LNCAP (cell line): ENCODE measurements around the gene CRYBG2.

Source experiments
- TF ChIP-seq, protein P1 (sequence below): fragments of 450-650 bp; IDR thresholded peaks from 2 replicates; pipeline ENCODE4 v1.5.1; 2017; ENCODE audit warnings: mild to moderate bottlenecking

Gene CRYBG2

DNA sequence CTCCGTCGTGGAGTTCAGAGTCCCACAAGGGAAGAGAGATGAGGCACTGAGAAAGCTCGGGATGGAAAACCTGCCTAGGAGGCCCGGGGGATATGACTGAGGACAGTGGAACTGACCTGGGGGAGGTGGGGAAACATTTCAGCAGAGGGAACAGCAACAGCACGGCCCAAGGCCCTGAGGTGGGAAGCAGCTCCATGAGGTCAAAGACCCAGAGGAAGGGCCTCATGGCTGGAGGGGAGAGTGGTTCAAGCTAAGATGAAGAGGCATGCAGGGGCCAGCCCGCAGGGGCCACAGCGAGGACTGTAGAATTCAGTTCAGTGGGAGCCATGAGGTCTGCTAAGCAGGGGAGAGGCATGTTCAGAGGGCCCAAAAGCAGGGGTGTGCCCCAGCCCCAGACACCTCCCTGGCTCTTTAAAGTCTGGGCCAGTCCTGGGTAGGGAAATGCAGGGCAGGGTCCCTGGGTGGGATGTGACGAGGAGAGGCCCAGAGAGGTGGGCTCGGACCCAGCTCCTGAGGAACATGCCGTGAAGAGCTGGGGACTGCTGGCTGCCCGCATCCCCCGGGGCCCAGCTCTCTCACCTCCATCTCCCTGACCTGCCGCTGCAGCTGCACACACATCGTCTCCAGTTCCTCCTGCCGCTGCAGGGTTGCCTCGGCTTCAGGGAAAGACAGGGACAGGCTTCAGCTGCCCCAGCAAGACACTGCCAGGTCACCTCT is 57.4 kb downstream of the CRYBG2 start:
- TF ChIP-seq, protein P1, sequence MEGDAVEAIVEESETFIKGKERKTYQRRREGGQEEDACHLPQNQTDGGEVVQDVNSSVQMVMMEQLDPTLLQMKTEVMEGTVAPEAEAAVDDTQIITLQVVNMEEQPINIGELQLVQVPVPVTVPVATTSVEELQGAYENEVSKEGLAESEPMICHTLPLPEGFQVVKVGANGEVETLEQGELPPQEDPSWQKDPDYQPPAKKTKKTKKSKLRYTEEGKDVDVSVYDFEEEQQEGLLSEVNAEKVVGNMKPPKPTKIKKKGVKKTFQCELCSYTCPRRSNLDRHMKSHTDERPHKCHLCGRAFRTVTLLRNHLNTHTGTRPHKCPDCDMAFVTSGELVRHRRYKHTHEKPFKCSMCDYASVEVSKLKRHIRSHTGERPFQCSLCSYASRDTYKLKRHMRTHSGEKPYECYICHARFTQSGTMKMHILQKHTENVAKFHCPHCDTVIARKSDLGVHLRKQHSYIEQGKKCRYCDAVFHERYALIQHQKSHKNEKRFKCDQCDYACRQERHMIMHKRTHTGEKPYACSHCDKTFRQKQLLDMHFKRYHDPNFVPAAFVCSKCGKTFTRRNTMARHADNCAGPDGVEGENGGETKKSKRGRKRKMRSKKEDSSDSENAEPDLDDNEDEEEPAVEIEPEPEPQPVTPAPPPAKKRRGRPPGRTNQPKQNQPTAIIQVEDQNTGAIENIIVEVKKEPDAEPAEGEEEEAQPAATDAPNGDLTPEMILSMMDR: no peak

DNA sequence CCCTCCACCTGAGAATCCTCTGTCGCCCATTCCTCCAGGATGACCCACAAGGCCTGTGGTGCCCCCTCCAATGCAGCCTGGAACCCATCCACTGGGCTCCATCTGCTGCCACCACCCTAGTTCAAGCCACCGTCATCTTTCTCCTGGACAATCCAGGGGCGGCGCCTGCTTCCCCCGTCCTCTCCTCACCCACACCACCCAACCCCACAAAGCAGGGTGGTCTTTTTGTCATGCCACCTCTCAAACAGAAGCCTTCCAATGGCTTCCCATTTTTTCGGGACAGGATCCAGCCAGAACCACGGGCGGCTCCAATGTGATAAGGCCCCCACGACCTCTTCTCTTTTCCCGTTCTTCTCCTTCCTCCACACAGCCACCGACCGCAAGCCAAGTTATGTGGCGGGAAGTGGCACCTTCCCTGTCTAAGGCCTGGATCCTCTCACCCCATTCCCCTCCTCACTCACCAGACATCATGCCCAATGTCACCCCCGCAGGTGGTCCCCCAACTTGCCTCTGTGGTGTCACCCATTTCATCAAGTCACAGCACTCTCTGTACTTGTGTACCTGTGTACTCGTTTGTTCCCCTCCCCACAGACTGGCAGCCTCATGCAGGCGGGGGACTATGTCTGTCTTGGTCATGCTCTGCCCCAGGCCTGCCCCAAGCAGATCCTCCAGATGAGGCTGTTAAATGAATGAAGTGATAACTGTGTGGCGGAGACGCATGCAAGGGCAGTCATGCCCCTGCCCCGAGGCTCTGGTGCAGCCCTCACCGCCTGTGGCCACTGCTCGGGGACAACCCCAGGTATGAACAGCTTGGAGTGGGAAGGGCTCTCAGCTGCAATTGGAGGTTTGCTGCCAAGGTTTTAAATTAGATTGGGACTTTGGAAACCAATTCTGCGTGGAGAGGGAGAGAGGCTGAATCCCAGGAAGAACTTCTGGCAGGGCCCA is 58.5 kb downstream of the CRYBG2 start:
- TF ChIP-seq, protein P1: no peak

DNA sequence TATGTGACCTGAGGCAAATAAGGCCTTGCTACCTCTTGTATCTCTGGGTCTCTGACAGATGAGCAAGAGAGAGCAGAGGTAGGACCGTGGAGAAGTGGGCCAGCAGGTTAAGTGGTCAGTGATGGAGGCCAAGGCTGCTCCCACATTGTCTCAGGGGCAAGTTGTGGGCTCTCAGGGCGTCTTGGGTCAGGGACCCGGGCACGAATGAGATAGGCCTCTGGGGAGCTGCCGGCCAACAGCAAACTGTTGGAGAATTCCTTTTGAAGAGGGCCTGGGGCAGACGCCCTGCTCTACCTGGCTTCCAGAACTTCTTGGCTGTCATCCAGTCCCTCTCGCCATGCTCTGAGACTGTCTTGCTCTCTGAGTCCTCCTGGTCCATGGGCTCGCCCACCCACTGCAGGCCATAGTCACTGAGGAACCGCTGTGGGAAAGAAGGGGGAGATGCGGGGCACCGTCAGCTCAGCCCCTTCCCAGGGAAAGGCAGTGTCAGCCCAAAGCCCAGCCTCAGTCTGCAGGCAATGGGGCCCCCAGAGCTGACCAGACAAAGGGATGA is 59.9 kb downstream of the CRYBG2 start:
- TF ChIP-seq, protein P1: no peak

DNA sequence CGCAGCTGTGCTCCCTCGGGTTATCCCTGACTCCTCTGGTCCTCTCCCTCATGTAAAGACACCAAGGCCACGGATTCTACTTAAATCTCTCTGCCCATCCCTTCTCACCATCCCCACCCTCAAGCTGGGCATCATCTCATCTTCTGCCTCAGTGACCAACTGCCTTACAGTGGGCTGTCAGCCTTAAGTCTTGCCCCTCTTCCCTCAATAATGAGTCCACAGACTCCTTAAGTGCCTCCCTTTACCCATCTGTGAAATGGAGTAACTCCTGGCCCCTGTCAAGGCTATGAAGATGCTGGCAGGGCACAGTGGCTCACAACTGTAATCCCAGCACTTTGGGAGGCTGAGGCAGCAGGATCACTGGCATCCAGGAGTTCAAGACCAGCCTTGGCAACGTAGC is 62.0 kb downstream of the CRYBG2 start:
- TF ChIP-seq, protein P1: no peak

DNA sequence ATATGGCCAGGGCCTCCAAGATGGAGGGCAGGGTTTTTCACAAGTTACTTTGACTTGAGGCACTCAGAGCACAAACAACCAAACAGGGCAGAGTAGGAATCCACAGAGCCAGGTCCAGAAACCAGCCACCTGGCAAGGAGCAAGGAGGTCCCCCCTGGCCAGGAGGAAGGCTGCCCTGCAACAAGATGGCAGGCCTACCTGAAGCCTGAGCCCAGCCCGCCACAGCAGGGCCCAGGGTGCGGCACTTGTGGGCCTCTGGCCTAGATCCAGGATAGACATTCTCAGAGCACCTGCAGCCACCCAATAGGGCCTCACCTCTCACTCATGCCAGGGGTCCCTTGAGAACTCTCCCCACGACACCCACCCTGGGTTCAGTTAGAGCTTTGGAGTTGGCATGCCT is 62.5 kb downstream of the CRYBG2 start:
- TF ChIP-seq, protein P1: no peak

DNA sequence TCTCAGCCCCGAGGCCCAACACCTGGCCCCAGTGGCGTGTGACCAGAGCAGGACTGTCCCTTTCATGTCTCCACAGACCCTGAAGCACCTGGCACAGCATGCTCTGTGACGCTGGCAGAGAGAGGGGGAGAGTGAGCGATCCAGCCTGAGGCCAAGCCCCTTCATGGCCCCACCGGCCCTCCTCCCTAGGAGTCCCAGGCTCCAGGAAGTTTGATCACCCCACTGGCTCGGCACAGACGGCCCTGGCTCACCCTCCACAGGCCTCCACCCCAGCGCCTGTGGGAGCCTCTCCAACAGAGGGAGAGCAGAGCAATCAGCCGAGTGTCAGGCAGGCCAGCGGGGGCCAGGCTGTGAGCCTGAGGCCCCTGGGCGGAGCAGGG is 63.1 kb downstream of the CRYBG2 start:
- TF ChIP-seq, protein P1: no peak

DNA sequence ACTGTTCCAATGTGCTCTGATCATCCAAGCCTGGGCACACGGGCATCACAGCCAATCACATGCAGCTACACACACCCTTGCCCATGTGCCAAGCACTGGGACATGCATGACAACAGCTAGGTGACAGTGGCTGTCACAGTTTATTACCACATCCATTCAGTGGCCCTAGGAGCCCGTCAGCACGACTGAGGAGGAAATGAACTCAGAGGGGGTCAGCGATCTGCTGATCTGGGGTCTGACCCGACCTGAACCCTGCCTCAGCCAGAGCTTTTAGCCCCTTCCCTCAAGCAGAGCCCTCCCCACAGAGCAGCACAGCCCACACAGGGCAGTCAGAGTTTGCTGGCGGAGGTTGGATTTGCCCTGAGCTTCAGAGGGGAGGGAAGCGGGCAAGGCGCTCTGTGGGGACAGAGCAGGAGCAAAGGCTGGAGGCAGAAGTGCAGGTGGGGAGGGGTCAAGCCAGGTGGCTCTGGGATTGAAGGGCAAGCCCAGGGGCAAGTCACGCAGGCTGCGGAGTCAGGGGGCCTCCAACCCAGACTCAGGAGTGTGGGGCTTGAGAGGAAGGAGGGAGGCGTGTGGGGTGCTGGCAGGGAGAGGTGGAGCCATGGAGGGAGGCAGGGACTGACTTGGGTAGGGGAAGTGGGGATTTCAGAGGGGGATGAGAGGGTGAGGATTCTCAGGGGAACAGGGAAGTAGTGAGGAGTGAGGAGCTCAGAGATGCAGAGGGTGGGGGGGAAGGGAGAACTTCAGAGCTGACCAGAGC is 63.6 kb downstream of the CRYBG2 start:
- TF ChIP-seq, protein P1: no peak
